HEK293 (cell line): ENCODE measurements around the gene GNG5.
A peak's percentile ranks its signal among the peaks of the same experiment; 100 is the strongest.
"Not testable (repeated sequence)": the region's sequence is repeated elsewhere in the genome, so short reads cannot be mapped to it uniquely, and the experiment has no call there.

Source experiments
- CTCF ChIA-PET: fragments of 350-600 bp; formaldehyde crosslinking; extraction: SDS; loops from one replicate; lab custom pipeline; 2021; ENCODE audit warnings: antibody characterized with exemption; lab: Yijun Ruan, JAX
- POLR2A ChIA-PET: fragments of 300-600 bp; formaldehyde crosslinking; extraction: SDS; loops from one replicate; lab custom pipeline; 2020; ENCODE audit warnings: antibody characterized with exemption, inconsistent platforms; lab: Yijun Ruan, JAX
- H3K27ac ChIP-seq: fragments of 200-500 bp; sonication (Bioruptor generic); 2 replicates; pipeline ENCODE4 v1.5.1; 2014; ENCODE audit warnings: low read depth, low read length, control low read depth, inconsistent platforms; ENCODE audit errors: extremely low read depth
- H3K36me3 ChIP-seq, 2 experiments: fragments of 200-500 bp in 1 of 2; sonication (Bioruptor generic) in 1 of 2; 1 replicate in 1 of 2; 2 replicates in 1 of 2; pipeline ENCODE4 v1.5.1; 2014 to 2017; ENCODE audit warnings: inconsistent platforms in 2 of 2, low read length in 2 of 2; ENCODE audit not compliant: control insufficient read depth in 2 of 2, insufficient read depth in 1 of 2
- H3K4me1 ChIP-seq: fragments of 200-500 bp; sonication (Bioruptor generic); 2 replicates; pipeline ENCODE4 v1.5.1; 2014; ENCODE audit warnings: mild to moderate bottlenecking, low read length, inconsistent platforms; ENCODE audit not compliant: control insufficient read depth, insufficient read depth
- H3K4me3 ChIP-seq: 2 replicates; pipeline ENCODE4 v1.5.1; 2011; ENCODE audit warnings: low read depth, mild to moderate bottlenecking, control low read depth, low read length, moderate library complexity
- H3K9me3 ChIP-seq: fragments of 200-500 bp; sonication (Bioruptor generic); 2 replicates; pipeline ENCODE4 v1.5.1; 2014; ENCODE audit warnings: low read depth, low read length, inconsistent platforms; ENCODE audit not compliant: control insufficient read depth, insufficient read depth
- BCL11B ChIP-seq: fragments of 450-650 bp; formaldehyde crosslinking; IDR thresholded peaks from 2 replicates; pipeline ENCODE4 v1.5.1; 2016; ENCODE audit warnings: low read depth, missing biosample characterization, missing genetic modification characterization
- GLI4 ChIP-seq: fragments of 450-650 bp; formaldehyde crosslinking; IDR thresholded peaks from 2 replicates; pipeline ENCODE4 v1.5.1; 2016; ENCODE audit warnings: missing biosample characterization, missing genetic modification characterization
- GLIS2 ChIP-seq: fragments of 450-650 bp; formaldehyde crosslinking; IDR thresholded peaks from 2 replicates; pipeline ENCODE4 v1.5.1; 2016; ENCODE audit warnings: missing biosample characterization, missing genetic modification characterization
- REPIN1 ChIP-seq: fragments of 450-650 bp; formaldehyde crosslinking; IDR thresholded peaks from 2 replicates; pipeline ENCODE4 v1.5.1; 2017; ENCODE audit warnings: missing biosample characterization, missing genetic modification characterization, low read depth
- SCRT2 ChIP-seq: fragments of 450-650 bp; formaldehyde crosslinking; IDR thresholded peaks from 2 replicates; pipeline ENCODE4 v1.5.1; 2016; ENCODE audit warnings: missing biosample characterization, missing genetic modification characterization
- TCF7L2 ChIP-seq: IDR thresholded peaks from 2 replicates; pipeline ENCODE4 v1.6.1; 2011; ENCODE audit warnings: low read depth, mild to moderate bottlenecking, inconsistent platforms, low read length, moderate library complexity, borderline replicate concordance
- WT1 ChIP-seq: fragments of 450-650 bp; formaldehyde crosslinking; IDR thresholded peaks from 2 replicates; pipeline ENCODE4 v1.5.1; 2016; ENCODE audit warnings: missing biosample characterization, missing genetic modification characterization
- YY1 ChIP-seq: fragments of 450-650 bp; formaldehyde crosslinking; IDR thresholded peaks from 2 replicates; pipeline ENCODE4 v1.5.1; 2018; ENCODE audit warnings: missing biosample characterization, missing genetic modification characterization
- ZBTB17 ChIP-seq: fragments of 450-650 bp; formaldehyde crosslinking; IDR thresholded peaks from 2 replicates; pipeline ENCODE4 v1.5.1; 2016; ENCODE audit warnings: missing biosample characterization, missing genetic modification characterization
- ZNF112 ChIP-seq: fragments of 450-650 bp; formaldehyde crosslinking; IDR thresholded peaks from 2 replicates; pipeline ENCODE4 v1.5.0; 2017; ENCODE audit warnings: missing biosample characterization, missing genetic modification characterization
- ZNF214 ChIP-seq: fragments of 450-650 bp; formaldehyde crosslinking; IDR thresholded peaks from 2 replicates; pipeline ENCODE4 v1.5.1; 2017; ENCODE audit warnings: missing biosample characterization, mild to moderate bottlenecking, missing genetic modification characterization, borderline replicate concordance
- ZNF302 ChIP-seq: fragments of 450-650 bp; formaldehyde crosslinking; IDR thresholded peaks from 2 replicates; pipeline ENCODE4 v1.5.1; 2016; ENCODE audit warnings: missing biosample characterization, missing genetic modification characterization, low read depth
- ZNF341 ChIP-seq: fragments of 450-650 bp; formaldehyde crosslinking; IDR thresholded peaks from 2 replicates; pipeline ENCODE4; 2016; ENCODE audit warnings: low read depth, missing biosample characterization, missing genetic modification characterization
- ZNF473 ChIP-seq: fragments of 450-650 bp; formaldehyde crosslinking; IDR thresholded peaks from 2 replicates; pipeline ENCODE4 v1.5.1; 2017; ENCODE audit warnings: missing biosample characterization, missing genetic modification characterization
- ZNF521 ChIP-seq: fragments of 450-650 bp; formaldehyde crosslinking; IDR thresholded peaks from 2 replicates; pipeline ENCODE4 v1.5.1; 2017; ENCODE audit warnings: missing biosample characterization, mild to moderate bottlenecking, missing genetic modification characterization
- ZNF548 ChIP-seq: fragments of 450-650 bp; formaldehyde crosslinking; IDR thresholded peaks from 2 replicates; pipeline ENCODE4 v1.5.1; 2016; ENCODE audit warnings: missing biosample characterization, missing genetic modification characterization
- ZNF560 ChIP-seq: fragments of 450-650 bp; formaldehyde crosslinking; IDR thresholded peaks from 2 replicates; pipeline ENCODE4 v1.5.1; 2017; ENCODE audit warnings: missing biosample characterization, missing genetic modification characterization, borderline replicate concordance
- ZNF629 ChIP-seq: fragments of 450-650 bp; formaldehyde crosslinking; IDR thresholded peaks from 2 replicates; pipeline ENCODE4 v1.5.1; 2017; ENCODE audit warnings: missing biosample characterization, missing genetic modification characterization
- ZNF658 ChIP-seq: fragments of 450-650 bp; formaldehyde crosslinking; IDR thresholded peaks from 2 replicates; pipeline ENCODE4; 2016; ENCODE audit warnings: missing biosample characterization, missing genetic modification characterization
- ZNF701 ChIP-seq: fragments of 450-650 bp; formaldehyde crosslinking; IDR thresholded peaks from 2 replicates; pipeline ENCODE4 v1.5.1; 2016; ENCODE audit warnings: missing biosample characterization, missing genetic modification characterization
- ZNF747 ChIP-seq: fragments of 450-650 bp; formaldehyde crosslinking; IDR thresholded peaks from 2 replicates; pipeline ENCODE4 v1.5.1; 2016; ENCODE audit warnings: missing biosample characterization, missing genetic modification characterization
- TF ChIP-seq, protein P1 (sequence below): fragments of 450-650 bp; formaldehyde crosslinking; IDR thresholded peaks from 2 replicates; pipeline ENCODE4; 2016; ENCODE audit warnings: missing biosample characterization, missing genetic modification characterization
- TF ChIP-seq, protein P2 (sequence below): fragments of 450-650 bp; formaldehyde crosslinking; IDR thresholded peaks from 2 replicates; pipeline ENCODE4 v1.5.1; 2017; ENCODE audit warnings: missing biosample characterization, missing genetic modification characterization
- TF ChIP-seq, protein P3 (sequence below): fragments of 450-650 bp; formaldehyde crosslinking; IDR thresholded peaks from 2 replicates; pipeline ENCODE4 v1.5.1; 2016; ENCODE audit warnings: missing biosample characterization, missing genetic modification characterization
- TF ChIP-seq, protein P4 (sequence below): fragments of 450-650 bp; formaldehyde crosslinking; IDR thresholded peaks from 2 replicates; pipeline ENCODE4 v1.5.1; 2016; ENCODE audit warnings: missing biosample characterization, missing genetic modification characterization

GNG5 gene

DNA sequence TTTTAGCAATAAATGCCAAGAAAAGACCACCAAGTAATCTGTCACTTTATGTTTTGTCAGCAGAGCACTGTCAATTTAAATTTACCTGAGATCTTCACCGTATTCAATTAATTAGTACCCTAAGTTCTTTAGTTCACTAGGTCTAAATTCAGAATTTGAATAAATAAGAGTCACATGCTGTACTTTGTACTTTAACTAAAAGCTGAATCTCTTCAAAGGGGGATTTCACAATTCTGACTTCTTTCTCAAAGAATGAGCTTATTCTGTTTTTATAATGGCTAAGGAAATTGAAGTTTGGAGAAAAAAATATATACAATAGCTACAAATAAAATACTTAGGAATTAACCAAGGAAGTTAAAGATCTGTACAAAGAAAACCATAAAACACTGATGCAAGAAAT lies 2.1 kb upstream of the GNG5 start:
- no peaks in the 10 kb centered on the region for H3K9me3 ChIP-seq
- H3K4me1 ChIP-seq = peaks cover 1% of the 10 kb centered on the region; the same call in 1 of the 2 replicates
- POLR2A ChIA-PET = no interaction called here
- H3K4me3 ChIP-seq = no peak overlapping the region
- no peaks in the 10 kb centered on the region for H3K36me3 ChIP-seq
- TF ChIP-seq ZNF548 = no peak
- TF ChIP-seq, protein P1, sequence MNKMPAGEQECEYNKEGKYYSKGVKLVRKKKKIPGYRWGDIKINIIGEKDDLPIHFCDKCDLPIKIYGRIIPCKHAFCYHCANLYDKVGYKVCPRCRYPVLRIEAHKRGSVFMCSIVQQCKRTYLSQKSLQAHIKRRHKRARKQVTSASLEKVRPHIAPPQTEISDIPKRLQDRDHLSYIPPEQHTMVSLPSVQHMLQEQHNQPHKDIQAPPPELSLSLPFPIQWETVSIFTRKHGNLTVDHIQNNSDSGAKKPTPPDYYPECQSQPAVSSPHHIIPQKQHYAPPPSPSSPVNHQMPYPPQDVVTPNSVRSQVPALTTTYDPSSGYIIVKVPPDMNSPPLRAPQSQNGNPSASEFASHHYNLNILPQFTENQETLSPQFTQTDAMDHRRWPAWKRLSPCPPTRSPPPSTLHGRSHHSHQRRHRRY = no peak
- no peak for TF ChIP-seq YY1 (tag by site-specific recombination)
- no peak for TF ChIP-seq TCF7L2
- TF ChIP-seq ZNF214 = no peak
- TF ChIP-seq ZNF473 (tag by site-specific recombination) = no peak
- TF ChIP-seq BCL11B (tag by site-specific recombination) = no peak
- TF ChIP-seq ZNF560 (tag by site-specific recombination) = no peak
- TF ChIP-seq GLI4 (tag by site-specific recombination) = no peak
- no peak for TF ChIP-seq ZNF747
- TF ChIP-seq SCRT2 (tag by site-specific recombination) = no peak
- CTCF ChIA-PET = interaction anchor here (0.7 to 1.1 kb wide), 2 partner anchors 100 to 216 kb away, joined by 3 read pairs; no protein-coding TSS in a partner anchor
- no peak overlapping the region for H3K27ac ChIP-seq

DNA sequence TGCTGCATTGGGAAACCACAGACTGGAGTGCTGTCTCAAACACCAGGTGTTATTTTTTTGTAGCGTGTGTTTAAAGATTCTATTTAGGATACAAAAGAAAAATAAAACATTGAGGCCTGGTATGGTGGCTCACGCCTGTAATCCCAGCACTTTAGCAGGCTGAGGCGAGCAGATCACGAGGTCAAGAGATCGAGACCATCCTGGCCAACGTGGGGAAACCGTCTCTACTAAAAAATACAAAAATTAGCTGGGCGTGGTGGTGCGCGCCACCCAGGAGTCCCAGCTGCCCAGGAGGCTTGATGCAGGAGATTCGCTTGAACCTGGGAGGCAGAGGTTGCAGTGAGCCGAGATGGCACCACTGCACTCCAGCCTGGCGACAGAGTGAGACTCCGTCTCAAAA lies 1.5 kb upstream of the GNG5 start:
- POLR2A ChIA-PET, H3K4me3 ChIP-seq, H3K9me3 ChIP-seq, H3K4me1 ChIP-seq, H3K36me3 ChIP-seq, H3K27ac ChIP-seq: not testable (repeated sequence)
- CTCF ChIA-PET = interaction anchor here (1.1 kb wide), 1 partner anchor 216 kb away, joined by 3 read pairs; no protein-coding TSS in a partner anchor

DNA sequence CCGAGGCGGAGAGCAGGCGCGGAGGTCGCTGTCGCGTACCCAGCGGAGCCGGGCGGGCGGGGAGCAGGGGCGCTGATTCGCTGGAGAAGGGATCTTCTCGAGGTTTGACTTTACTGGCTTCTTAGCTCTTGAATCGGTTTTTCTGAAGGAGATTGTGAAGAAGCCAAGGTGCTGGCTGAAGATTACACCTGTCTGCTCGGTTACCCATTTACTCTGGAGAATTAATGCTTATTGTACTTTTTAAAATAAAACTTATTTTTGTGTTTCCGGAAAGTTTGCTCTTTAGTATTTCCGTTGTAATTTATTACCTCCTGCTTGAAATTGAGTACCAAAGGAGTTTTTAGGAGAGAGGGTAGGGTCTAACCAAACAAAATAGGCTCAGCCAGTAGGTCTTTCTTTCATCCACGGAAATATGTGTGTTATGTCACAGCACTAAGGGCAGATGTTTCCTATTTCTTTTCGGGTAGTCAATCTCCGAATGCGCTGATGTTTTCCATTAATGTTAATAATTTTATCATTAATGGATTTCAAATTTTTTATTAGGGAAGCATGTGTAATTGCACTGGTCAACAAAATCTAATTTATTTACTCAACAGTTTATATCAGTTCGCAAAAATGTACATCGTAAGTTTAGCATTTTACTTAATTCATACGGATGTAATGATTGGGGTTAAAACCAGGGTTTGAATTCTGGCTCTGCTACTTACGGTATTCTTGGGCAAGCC lies 510 bp upstream of the GNG5 start:
- H3K4me1 ChIP-seq = peaks cover 5% of the 10 kb centered on the region; the same call in 1 of the 2 replicates
- H3K27ac ChIP-seq = peak overlapping the region; percentile 76
- ChIA-PET POLR2A (interaction anchor here (0.8 to 2.2 kb wide), 8 partner anchors 9 to 67 kb away, joined by 3 to 20 read pairs (median 4); partner anchors contain the start of gene CTBS), CTCF (interaction anchor here (0.7 to 1.1 kb wide), 3 partner anchors 28 to 246 kb away, joined by 3 to 5 read pairs (median 3); partner anchors contain the start of gene CTBS)
- no peaks in the 10 kb centered on the region for H3K9me3 ChIP-seq
- H3K36me3 ChIP-seq = peaks cover 0 to 6% of the 10 kb centered on the region in 2 experiments; a peak in 1 of 3 replicates
- peak overlapping the region; percentile 88 for H3K4me3 ChIP-seq
- TF ChIP-seq ZNF658 (tag by site-specific recombination) (no peak), ZNF112 (tag by site-specific recombination) (no peak), ZBTB17 (tag by site-specific recombination) (peak; percentile 74), ZNF629 (tag by site-specific recombination) (no peak), ZNF302 (tag by site-specific recombination) (no peak), REPIN1 (tag by site-specific recombination) (no peak), WT1 (tag by site-specific recombination) (0 out of 2 replicates have a peak, but pooled peaks have one; percentile 3), GLIS2 (0 out of 2 replicates have a peak, but pooled peaks have one; percentile 56), ZNF521 (tag by site-specific recombination) (no peak), ZNF341 (tag by site-specific recombination) (peak; percentile 3; the same call in 1 of the 2 replicates), ZNF701 (no peak), ZNF548 (no peak)
- TF ChIP-seq, protein P2, sequence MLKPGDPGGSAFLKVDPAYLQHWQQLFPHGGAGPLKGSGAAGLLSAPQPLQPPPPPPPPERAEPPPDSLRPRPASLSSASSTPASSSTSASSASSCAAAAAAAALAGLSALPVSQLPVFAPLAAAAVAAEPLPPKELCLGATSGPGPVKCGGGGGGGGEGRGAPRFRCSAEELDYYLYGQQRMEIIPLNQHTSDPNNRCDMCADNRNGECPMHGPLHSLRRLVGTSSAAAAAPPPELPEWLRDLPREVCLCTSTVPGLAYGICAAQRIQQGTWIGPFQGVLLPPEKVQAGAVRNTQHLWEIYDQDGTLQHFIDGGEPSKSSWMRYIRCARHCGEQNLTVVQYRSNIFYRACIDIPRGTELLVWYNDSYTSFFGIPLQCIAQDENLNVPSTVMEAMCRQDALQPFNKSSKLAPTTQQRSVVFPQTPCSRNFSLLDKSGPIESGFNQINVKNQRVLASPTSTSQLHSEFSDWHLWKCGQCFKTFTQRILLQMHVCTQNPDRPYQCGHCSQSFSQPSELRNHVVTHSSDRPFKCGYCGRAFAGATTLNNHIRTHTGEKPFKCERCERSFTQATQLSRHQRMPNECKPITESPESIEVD (tag by site-specific recombination) = peak; percentile 46; the same call in 1 of the 2 replicates
- TF ChIP-seq, protein P3, sequence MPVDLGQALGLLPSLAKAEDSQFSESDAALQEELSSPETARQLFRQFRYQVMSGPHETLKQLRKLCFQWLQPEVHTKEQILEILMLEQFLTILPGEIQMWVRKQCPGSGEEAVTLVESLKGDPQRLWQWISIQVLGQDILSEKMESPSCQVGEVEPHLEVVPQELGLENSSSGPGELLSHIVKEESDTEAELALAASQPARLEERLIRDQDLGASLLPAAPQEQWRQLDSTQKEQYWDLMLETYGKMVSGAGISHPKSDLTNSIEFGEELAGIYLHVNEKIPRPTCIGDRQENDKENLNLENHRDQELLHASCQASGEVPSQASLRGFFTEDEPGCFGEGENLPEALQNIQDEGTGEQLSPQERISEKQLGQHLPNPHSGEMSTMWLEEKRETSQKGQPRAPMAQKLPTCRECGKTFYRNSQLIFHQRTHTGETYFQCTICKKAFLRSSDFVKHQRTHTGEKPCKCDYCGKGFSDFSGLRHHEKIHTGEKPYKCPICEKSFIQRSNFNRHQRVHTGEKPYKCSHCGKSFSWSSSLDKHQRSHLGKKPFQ (tag by site-specific recombination) = no peak
- TF ChIP-seq, protein P4, sequence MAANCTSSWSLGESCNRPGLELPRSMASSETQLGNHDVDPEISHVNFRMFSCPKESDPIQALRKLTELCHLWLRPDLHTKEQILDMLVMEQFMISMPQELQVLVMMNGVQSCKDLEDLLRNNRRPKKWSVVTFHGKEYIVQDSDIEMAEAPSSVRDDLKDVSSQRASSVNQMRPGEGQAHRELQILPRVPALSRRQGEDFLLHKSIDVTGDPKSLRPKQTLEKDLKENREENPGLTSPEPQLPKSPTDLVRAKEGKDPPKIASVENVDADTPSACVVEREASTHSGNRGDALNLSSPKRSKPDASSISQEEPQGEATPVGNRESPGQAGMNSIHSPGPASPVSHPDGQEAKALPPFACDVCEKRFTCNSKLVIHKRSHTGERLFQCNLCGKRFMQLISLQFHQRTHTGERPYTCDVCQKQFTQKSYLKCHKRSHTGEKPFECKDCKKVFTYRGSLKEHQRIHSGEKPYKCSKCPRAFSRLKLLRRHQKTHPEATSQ = no peak
